NT2/D1 (cell line): ENCODE results near the gene ZNF197.

ENCODE experiments used
- SUZ12 ChIP-seq: IDR thresholded peaks from 2 replicates; pipeline ENCODE4 v1.6.1; 2011; ENCODE audit not compliant: insufficient read length, insufficient read depth; ENCODE audit errors: extremely low read depth
- YY1 ChIP-seq: IDR thresholded peaks from 2 replicates; pipeline ENCODE4 v1.6.1; 2011; ENCODE audit not compliant: insufficient read length, insufficient read depth

GRCh38 chr3:44685128-44685800, 60.4 kb downstream of the ZNF197 start:
- no peak for TF ChIP-seq YY1
- TF ChIP-seq SUZ12: no peak
